ENCODE results near the gene PLEKHG2. TPM values are rescaled to one million over a fixed set of nuclear protein-coding genes. Genes with fewer than 3 reads are reported as not detected.

Gene PLEKHG2
- total and polyA plus RNA-seq, 9 of the 15 experiments (the other 6 are each of a cell fraction or from before 2014, with no cell fraction given), result 0.98 to 45.7 (median 9.8) TPM

DNA sequence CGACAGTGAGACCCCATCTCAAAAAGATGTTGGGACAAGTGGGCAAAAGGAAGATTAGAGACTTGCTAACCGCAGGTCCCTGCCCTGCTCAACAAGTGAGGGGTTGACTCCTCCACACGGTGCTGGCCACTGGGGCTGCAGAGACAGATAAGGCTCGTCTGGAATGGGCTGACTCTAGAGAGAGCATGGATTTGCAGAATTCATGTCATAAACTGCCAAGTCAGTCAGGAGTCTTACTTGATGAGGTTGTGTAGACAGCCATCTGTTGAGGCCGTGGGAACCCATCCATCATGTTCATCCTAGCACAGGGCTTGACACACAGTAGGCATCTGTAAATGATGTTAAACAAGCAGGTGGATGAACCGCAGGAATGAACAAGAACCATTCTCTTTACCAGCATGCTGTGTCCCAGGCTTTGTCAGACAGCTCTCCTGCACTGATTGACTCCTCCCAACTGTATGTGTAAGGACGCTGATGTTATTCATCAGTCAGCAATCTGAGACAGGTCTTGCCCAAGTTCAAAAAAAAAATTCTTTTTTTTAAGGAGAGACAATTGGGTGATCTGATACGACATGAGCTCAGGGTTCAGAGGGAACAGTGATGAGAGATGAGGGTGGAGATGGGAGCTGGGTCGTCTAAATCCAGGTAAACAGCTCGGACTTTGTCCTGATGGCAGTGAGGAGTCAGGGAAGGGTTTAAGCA, 30.4 kb upstream of the PLEKHG2 start (continued):
- TF ChIP-seq RUNX1 (IDR thresholded peaks at IDR 0.05; ENCODE audit: low read depth) (peak; percentile 85), XRCC5 (IDR thresholded peaks at IDR 0.05; ENCODE audit: low read depth, low read length) (0 out of 2 replicates have a peak, but pooled peaks have one; percentile 38), ZHX1 (conservative IDR thresholded peaks at IDR 0.05; ENCODE audit: low read length) (no peak), HLTF (IDR thresholded peaks at IDR 0.05) (no peak), L3MBTL2 (IDR thresholded peaks at IDR 0.05) (0 out of 2 replicates have a peak, but pooled peaks have one; percentile 7), BACH1 (tag; IDR thresholded peaks at IDR 0.05) (peak; percentile 66; the same call in 1 of the 2 replicates), ZBTB2 (IDR thresholded peaks at IDR 0.05) (no peak; the same call in 1 of the 2 replicates), PHTF2 (CRISPR knock-in tag; IDR thresholded peaks at IDR 0.05) (no peak), NFRKB (IDR thresholded peaks at IDR 0.05; ENCODE audit: low read depth) (no peak), GABPA (tag; conservative IDR thresholded peaks at IDR 0.05; ENCODE audit: low read depth) (no peak), PURB (CRISPR knock-in tag; IDR thresholded peaks at IDR 0.05; ENCODE audit: low read depth) (no peak), RFX5 (IDR thresholded peaks at IDR 0.05; ENCODE audit: low read depth, low read length) (no peak), JUND (IDR thresholded peaks at IDR 0.05; ENCODE audit: borderline replicate concordance, low read depth, low read length) (peak; percentile 52; the same call in 1 of the 2 replicates), JUND (tag; IDR thresholded peaks at IDR 0.05; ENCODE audit: borderline replicate concordance, low read depth, low read length) (peak; percentile 54; the same call in 1 of the 3 replicates), HINFP (tag; conservative IDR thresholded peaks at IDR 0.05; ENCODE audit: low read depth) (no peak), ZNF134 (CRISPR knock-in tag; conservative IDR thresholded peaks at IDR 0.05) (peak; percentile 60), NCOA6 (IDR thresholded peaks at IDR 0.05) (no peak), ZNF124 (CRISPR knock-in tag; IDR thresholded peaks at IDR 0.05) (no peak), HMGN3 (IDR thresholded peaks at IDR 0.05; ENCODE audit: borderline replicate concordance, extremely low read depth, insufficient read length, low read depth, low read length) (no peak), MTA3 (IDR thresholded peaks at IDR 0.05; ENCODE audit: borderline replicate concordance) (peak; percentile 64; the same call in 1 of the 2 replicates), ZFP36 (IDR thresholded peaks at IDR 0.05; ENCODE audit: low read depth, low read length, partially characterized antibody) (peak; percentile 17), ZNF316 (IDR thresholded peaks at IDR 0.05) (peak; percentile 77), MTA2 (IDR thresholded peaks at IDR 0.05; ENCODE audit: low read depth) (peak; percentile 88), ZEB2 (IDR thresholded peaks at IDR 0.05) (no peak), GATA2 (CRISPR knock-in tag; IDR thresholded peaks at IDR 0.05) (peak; percentile 96), KHSRP (IDR thresholded peaks at IDR 0.05) (no peak), ZNF41 (CRISPR knock-in tag; conservative IDR thresholded peaks at IDR 0.05) (no peak)
